HS-27A (cell line): ENCODE data around the gene SENP7.
"Not testable (repeated sequence)": the region's sequence is repeated elsewhere in the genome, so short reads cannot be mapped to it uniquely, and the experiment has no call there.

Experiments used
- DNase-seq: peaks from one replicate; pipeline ENCODE4 v3.0.0-alpha.2; 2012; ENCODE audit warnings: low read depth, missing footprints

SENP7 gene

DNA sequence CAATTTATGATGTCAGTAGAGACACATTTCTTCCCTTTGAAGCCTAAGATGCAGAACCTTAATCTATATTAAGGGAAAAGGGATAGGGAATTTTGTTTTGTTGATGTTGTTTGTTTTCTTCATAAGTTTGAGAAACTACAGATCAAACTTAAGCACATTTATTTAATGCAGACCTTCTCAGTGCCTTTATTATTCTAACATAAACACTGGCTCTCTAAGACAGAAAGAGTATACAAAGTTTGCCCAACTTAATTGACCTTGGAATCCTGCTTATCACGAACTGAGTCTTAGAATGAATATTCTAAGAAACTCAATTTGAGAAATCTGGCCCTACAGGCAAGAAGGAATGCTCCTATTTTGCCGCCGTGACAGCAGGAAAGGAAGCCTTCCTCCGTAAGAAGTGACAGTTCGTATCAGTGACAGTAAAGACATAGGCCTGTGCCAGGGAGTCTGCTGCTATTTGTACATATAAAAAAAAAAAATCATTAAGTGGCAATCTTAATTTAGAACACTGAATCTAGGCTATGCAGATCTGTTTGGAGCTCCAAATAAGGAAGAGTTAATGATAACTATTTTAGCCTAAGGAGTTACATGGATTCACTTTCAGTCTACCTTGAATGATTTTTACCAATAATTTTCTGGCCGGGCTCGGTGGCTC is 183.9 kb downstream of the SENP7 start:
- DNase-seq = no peak

DNA sequence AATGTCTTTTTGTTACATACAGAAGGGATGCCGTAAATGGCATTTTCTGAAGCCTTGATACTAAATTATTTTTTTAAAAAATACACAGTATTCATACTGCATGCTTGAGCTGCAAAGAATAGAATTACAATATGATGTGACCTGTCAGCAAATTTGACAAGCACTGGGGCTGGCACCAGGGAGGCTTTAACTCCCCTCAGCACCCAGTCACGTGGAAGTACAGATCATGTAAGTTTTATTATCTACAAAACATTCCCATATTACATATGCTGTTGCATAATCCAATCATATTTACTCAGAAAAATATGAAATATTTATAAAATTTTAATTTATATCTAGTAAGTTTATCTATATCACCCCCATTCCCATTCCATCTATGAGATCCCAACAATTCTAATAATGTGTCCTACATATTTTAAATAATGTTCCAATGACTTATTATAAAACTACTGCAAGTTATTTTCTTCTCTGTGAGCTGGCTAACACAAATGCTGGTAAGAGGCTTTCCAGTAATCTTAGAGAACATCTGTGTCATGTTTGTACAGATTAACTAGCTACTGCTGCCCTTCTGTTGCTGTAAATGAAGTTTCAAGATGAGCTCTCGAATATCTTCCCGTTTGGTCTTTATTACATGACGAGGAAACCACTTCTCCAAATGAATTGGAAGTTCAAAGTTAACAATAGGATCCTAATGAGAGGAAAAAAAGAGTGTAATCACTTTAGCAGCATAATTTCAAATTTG is 187.4 kb downstream of the SENP7 start:
- DNase-seq = no peak

DNA sequence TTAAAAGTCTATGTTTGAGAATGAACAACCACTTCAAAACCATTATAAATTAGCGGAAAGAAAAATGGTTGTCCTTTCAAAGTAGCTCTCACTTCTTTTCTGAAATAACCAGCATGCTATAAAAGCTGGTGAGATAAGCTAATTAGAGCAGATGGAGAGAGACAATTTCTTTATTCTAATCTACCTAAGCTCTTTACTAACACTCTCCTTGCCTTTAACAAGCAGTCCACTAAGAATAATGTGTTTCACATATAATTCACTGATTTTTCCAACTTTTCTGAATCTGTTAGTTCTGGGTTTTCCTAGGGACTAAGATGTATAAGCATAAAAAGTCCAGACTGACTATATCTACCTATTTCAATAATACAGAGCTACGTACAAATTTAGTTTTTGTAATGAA is 192.5 kb downstream of the SENP7 start, which contains the start of gene IMPG2:
TSS of gene IMPG2 (minus strand) at position 101 of the 400 bp plus-strand sequence. CDS start 203 bp downstream, outside the sequence.
- no peak for DNase-seq

DNA sequence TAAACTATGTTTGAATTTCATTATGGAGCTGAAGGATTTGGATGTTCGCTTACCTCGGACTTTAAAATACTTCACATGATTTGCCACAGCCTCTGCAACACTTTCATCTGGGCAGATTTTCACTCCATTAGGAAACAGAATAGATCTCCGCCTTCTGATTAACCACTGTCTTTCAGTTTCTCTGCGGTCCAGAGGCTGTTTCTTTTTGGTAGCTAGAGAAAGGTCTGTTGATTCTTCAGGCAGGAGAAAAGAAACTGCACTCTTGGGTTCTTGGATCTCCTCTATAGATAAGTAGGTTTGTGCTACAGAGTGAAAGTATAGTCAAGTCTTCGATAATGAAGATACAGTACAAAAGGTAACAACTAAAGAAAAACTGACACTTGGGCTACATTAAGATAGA is 193.5 kb downstream of the SENP7 start:
- DNase-seq = no peak

DNA sequence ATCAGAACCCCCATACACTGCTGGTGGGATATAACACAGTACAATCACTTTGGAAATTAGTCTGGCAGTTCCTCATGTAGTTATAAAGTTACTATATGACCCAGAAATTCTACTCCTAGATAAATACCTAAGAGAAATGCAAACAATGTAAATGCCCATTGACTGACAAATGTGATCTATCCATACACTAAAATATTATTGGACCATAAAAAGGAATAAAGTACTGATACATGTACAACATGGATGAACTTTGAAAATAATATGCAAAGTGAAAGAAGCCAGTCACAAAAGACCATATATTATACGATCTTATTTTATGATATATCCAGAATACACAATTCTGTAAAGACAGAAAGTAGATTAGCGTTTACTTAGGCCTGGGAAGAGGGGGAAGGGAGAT is 200.5 kb downstream of the SENP7 start:
- no peak for DNase-seq

DNA sequence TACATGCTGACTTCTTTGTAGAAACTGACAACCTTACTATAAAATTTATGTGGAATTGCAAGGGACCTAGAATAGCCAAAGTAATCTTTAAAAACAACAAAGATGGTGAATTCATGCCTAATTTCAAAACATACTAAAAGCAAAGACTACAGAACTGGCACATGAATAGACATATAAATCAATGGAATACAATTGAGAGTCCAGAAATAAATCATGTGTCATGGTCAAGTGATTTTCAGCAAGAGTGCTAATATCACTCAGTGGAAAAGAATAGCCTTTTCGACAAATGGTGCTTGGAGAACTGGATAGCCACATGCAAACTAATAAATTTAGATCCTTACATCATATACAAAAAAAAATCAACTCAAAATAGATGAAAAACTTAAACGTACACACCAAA is 201.3 kb downstream of the SENP7 start:
- DNase-seq = no peak

DNA sequence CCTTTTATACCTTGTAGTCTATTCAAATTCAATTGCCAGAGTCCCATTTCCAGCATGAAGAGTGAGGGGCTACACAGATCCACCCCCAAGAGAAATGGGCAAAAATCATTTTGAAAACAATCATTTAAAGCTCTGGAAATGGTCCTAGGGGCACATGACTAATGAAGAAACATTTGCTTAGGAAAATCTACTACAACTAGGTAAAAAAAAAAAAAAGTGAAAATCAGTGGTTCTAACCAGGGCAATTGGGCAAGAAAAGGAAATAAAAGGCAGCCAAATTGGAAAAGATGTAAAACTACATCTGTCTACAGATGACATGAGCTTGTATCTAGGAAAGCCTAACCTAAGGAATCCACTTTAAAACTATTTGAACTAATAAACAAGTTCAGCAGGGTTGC is 202.0 kb downstream of the SENP7 start:
- DNase-seq = no peak

DNA sequence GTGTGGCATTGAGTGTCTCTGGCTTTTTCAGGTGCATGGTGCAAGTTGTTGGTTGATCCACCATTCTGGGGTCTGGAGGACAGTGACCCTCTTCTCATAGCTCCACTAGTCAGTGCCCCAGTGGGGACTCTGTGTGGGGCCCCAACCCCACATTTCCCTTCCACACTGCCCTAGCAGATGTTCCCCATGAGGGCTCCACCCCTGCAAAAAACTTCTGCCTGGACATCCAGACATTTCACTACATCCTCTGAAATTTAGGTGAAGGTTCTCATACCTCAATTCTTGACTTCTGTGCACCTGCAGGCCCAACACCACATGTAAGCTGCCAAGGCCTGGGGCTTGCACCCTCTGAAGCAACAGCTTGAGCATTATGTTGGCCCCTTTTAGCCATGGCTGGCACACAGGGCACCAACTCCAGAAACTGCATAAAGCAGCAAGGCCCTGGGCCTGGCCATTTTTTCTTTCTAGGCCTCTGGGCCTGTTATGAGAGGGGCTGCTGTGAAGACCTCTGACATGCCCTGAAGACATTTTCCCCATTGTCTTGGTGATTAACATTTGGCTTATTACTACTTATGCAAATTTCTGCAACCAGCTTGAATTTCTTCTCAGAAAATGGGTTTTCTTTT is 204.8 kb downstream of the SENP7 start:
- not testable (repeated sequence) for DNase-seq

DNA sequence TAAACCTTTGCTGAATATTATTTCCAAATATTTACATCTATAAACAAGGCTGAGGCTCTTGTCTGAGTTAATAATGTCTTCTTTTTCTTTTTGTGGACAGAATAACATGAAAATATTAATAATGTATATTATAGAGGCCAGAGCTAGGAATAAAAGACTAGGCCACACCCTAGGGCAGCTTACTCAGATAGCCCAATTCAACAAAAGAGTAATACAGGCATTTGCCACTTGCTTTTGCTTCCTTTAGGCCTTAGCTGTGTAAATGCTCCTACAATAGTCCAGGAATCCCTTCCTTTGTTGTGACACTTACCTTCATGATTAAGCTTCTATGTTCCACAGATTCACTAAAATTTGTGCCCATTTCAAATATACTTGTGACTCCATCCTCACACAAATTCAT is 209.2 kb downstream of the SENP7 start:
- DNase-seq = no peak

DNA sequence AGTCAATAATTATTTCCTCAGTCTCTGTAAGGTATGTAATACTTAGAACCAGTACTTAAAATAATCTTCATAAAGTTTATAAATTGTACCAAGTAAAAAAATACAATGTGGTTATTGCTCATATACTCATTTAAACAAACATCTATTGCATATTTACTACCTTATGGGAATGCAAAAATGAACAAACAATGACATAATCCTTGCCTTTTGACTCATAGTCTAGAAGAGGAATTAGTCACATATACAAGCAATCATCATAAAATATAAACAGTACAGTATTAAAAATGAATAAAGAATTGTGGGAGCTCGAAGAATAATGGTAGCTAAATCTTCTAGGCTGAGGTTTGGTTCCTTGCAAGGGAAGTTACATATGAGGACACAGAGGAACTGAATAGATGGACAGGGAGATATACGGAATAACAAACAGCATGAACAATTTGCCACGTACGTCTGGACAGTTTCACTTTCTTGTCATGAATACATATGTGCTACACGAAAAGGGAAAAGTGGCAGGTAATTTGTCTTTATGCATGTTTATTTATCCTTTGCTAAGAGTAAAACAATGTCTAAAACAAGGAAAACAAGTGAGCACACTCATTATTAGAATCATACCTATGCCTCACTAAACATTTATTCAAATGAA is 209.8 kb downstream of the SENP7 start:
- DNase-seq = no peak

DNA sequence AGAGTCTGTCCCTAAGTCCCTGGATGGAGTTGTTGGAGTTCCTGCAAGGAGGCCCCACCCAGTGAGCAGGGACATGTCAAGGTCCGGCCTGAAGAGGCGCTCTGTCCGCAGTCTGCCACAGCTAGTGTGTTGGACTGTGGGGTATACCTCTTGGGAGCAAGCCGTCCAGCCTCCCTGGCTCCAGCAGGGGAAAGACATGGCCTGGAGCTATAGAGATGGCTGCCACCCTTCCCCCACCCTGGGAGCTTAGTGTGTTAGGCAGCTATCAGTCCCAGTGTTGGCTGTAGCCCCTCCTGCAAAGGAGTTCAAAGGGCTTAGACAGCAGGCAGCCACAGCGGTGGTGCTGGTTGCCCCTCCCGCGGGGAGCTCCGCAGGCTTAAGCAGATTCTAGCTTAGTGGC is 212.9 kb downstream of the SENP7 start:
- no peak for DNase-seq

DNA sequence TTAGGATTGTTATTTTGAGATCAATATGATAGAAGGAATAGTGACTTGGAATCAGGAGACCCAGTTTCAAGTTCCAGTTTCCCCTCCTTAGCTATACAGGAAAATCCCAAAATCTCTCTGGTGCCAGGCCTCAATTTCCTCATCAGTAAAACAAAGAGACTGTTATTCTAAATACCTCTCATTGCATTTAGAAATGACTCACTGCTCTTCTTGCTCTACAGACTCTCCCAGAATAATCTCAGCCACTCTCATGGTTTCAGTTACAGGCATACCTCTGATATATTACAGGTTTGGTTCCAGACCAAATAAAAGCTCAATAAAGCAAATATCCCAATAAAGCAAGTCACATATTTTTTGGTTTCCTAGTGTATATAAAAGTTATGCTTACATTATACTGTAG is 221.0 kb downstream of the SENP7 start:
- no peak for DNase-seq

DNA sequence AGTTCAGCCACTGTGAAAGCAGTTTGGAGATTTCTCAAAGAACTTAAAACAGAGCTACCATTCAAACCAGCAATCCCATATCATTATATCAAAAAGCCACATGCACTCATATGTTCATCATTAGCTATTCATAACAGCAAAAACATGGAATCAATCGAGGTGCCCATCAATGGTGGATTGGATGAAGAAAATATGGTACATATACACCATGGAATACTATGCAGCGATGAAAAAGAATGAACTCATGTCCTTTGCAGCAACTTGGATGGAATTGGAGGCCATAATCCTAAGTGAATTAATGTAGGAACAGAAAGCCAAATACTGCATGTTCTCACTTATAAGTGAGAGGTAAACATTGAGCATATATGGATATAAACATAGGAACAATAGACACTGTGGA is 224.7 kb downstream of the SENP7 start:
- no peak for DNase-seq

DNA sequence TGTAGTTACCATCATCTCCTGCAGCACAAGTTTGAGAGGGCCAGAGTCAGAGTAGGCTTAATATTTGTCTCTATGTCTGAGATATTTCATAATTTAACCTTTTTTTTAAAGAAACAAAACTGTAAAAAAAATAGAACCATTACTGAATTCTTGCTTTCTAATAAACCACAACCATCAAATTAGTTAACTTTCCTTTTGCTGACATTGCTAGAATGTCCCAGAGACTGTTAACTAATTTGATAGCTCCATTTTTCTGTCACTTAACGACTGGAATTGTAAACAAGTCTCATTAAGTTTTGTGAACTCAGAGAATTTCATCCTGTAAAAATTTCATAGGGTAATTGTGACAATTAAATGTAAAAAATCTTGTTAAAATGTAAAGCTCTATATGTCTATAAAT is 228.3 kb downstream of the SENP7 start:
- no peak for DNase-seq

DNA sequence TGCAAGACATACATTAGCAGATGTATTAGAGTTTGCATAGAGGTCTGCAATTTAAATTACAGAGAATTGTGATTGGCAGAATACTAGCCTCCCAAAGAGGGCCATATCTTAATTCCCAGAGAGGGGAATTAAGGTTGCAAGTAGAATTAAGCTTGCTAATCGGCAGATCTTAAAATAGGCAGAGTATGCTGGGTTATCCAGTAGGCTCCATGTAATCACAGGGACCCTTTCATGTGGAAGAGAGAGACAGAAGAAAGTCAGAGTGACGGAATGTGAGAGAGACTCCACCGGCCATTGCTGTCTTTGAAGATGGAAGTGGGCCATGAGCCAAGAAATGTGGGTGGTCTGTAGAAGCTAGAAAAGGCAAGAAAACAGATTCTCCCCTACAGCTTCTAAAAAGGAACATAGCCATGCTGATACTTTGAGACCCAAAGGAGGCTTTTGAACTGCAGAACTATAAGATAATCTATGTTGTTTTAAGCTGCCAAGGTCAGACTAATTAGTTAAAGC is 231.4 kb downstream of the SENP7 start:
- DNase-seq = no peak

DNA sequence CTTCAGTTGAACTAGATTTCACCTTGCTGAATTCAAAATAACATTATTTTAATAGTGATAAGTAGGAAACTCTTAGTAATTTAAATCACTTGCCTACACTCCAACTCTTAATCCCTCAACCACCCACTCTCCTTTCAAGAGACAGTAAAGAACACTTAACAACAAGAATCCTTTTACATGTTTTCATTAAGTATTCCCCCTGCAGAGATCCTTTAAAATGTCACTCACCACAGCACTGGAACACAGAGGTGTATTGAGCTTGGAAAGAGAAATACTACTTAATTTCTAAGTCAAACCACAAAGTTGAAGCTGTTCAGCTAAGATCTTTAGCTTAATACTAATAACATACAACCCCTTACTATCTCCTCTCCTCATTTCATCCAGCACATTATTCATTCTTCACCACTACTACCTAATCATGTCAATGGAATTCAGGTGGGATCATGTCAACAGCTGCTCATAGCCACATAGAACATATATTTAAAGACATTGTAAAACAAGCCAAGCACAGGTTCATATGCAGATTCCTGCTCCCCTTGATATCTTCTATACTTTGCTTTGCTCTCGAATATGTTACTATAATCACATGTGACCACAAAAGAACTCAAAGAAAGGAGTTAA is 233.1 kb downstream of the SENP7 start:
- no peak for DNase-seq

DNA sequence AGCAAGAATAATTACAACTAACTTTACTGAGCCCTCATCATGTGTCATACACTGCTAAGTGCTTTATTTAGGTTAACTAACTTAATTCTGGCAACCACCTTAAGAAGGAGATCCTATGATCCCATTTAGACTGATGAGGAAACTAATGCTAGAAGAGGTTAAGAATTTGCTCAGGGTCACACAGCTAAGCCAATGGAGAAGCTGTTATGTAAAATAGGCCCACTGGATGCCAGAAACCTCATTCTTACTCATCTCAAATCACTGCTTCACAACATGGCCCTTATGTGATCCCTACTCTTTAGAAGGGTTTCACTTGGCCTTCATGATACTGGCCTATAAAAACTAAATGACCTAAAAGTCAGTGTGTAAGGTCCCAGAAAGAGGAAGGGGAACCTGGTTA is 233.8 kb downstream of the SENP7 start:
- no peak for DNase-seq

DNA sequence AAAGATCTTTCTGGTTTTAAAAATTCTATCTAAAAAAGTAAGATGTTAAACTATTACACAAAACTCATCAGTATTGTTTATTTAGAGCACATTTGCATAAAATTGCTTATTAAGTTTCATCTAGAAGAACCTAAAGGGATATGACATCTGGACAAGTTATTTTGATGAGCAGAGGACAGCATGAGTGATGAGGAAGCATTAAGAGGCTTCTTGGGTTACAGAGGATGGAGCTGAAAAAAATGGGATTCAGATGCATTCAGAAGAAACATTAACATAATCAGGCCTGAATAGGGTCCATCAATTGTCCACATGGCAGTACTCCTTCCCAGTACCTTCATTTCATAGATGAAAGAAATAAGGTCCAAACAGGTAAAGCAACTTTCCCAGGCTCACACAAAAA is 234.3 kb downstream of the SENP7 start:
- DNase-seq = no peak
